HG03060 (cell line): ENCODE measurements around the gene MTIF3.

ENCODE experiments used
- ATAC-seq: cut with Tn5 transposase; IDR thresholded peaks from one replicate; pipeline ENCODE4 v1.9.1; 2021; ENCODE audit warnings: low read depth, moderate number of reproducible peaks; ENCODE audit not compliant: unreplicated experiment

MTIF3 gene

GRCh38 chr13:27449936-27450828 is at the start of gene MTIF3:
MTIF3 (minus strand) TSS chr13:27450564; CDS start chr13:27440448, 10,116 bp downstream.
- ATAC-seq, result peak; percentile 80

- no peak for ATAC-seq
These were observed 47.3 kb upstream of the MTIF3 start for GRCh38 chr13:27497563-27498230.

- no peak for ATAC-seq
These were observed 46.3 kb upstream of the MTIF3 start for GRCh38 chr13:27496536-27497273.

- no peak for ATAC-seq
These were observed 45.6 kb upstream of the MTIF3 start for GRCh38 chr13:27496006-27496405.

- ATAC-seq, result no peak
These were observed 45.2 kb upstream of the MTIF3 start for GRCh38 chr13:27495551-27495950.

- no peak for ATAC-seq
These were observed 43.6 kb upstream of the MTIF3 start for GRCh38 chr13:27493981-27494380.

- no peak for ATAC-seq
These were observed 39.1 kb upstream of the MTIF3 start for GRCh38 chr13:27489456-27489855.

- ATAC-seq, result no peak
These were observed 37.4 kb upstream of the MTIF3 start for GRCh38 chr13:27487776-27488175.

GRCh38 chr13:27483421-27483820 is 33.1 kb upstream of the MTIF3 start:
- ATAC-seq, result no peak

- no peak for ATAC-seq
These were observed 32.6 kb upstream of the MTIF3 start for GRCh38 chr13:27482983-27483382.

GRCh38 chr13:27481766-27482165 is 31.4 kb upstream of the MTIF3 start:
- no peak for ATAC-seq

- ATAC-seq, result no peak
These were observed 26.8 kb upstream of the MTIF3 start for GRCh38 chr13:27476943-27477703.

GRCh38 chr13:27474751-27475268 is 24.4 kb upstream of the MTIF3 start:
- ATAC-seq, result no peak

GRCh38 chr13:27472941-27473340 is 22.6 kb upstream of the MTIF3 start:
- ATAC-seq, result no peak

- no peak for ATAC-seq
These were observed 22.1 kb upstream of the MTIF3 start for GRCh38 chr13:27472441-27472840.

- no peak for ATAC-seq
These were observed 19.9 kb upstream of the MTIF3 start for GRCh38 chr13:27470075-27470820.

GRCh38 chr13:27466513-27466912 is 16.1 kb upstream of the MTIF3 start:
- no peak for ATAC-seq

GRCh38 chr13:27465611-27466010 is 15.2 kb upstream of the MTIF3 start:
- ATAC-seq, result no peak

GRCh38 chr13:27463500-27463899 is 13.1 kb upstream of the MTIF3 start:
- no peak for ATAC-seq
